Stimulated activated CD4-positive, alpha-beta T cell treated with anti-CD3 and anti-CD28 coated beads, Interleukin-12 subunit alpha, Interleukin-12 subunit beta, amount 100 ng/mL, for 4 hours (primary cell): ENCODE measurements around the gene SLC5A11.
"Not testable (repeated sequence)": the region's sequence is repeated elsewhere in the genome, so short reads cannot be mapped to it uniquely, and the experiment has no call there.

ENCODE experiments used
- DNase-seq: peaks from one replicate; pipeline ENCODE4 v3.0.0-alpha.2; 2020

SLC5A11 gene

GRCh38 chr16:24837969-24838368 lies 7.8 kb upstream of the SLC5A11 start:
- DNase-seq = no peak

GRCh38 chr16:24838554-24839266 lies 7.1 kb upstream of the SLC5A11 start:
- DNase-seq = no peak

- DNase-seq = no peak
Observed at GRCh38 chr16:24839347-24839972, 6.3 kb upstream of the SLC5A11 start.

- no peak for DNase-seq
Observed at GRCh38 chr16:24841291-24841690, 4.5 kb upstream of the SLC5A11 start.

- DNase-seq = no peak
Observed at GRCh38 chr16:24844101-24845030, 1.4 kb upstream of the SLC5A11 start.

- not testable (repeated sequence) for DNase-seq
Observed at GRCh38 chr16:24845031-24845365, 765 bp upstream of the SLC5A11 start.

GRCh38 chr16:24846548-24847357 lies 990 bp downstream of the SLC5A11 start:
- no peak for DNase-seq

- no peak for DNase-seq
Observed at GRCh38 chr16:24847358-24847664, 1.5 kb downstream of the SLC5A11 start.

GRCh38 chr16:24848065-24848464 lies 2.3 kb downstream of the SLC5A11 start:
- DNase-seq = no peak

- DNase-seq = no peak
Observed at GRCh38 chr16:24849641-24850040, 3.9 kb downstream of the SLC5A11 start.

- DNase-seq = no peak
Observed at GRCh38 chr16:24850289-24850938, 4.7 kb downstream of the SLC5A11 start.

- no peak for DNase-seq
Observed at GRCh38 chr16:24851700-24852099, 5.9 kb downstream of the SLC5A11 start.

GRCh38 chr16:24852281-24852721 lies 6.5 kb downstream of the SLC5A11 start:
- no peak for DNase-seq

GRCh38 chr16:24853169-24853824 lies 7.5 kb downstream of the SLC5A11 start:
- no peak for DNase-seq

GRCh38 chr16:24853830-24854229 lies 8.1 kb downstream of the SLC5A11 start:
- DNase-seq = no peak

GRCh38 chr16:24854607-24855171 lies 8.9 kb downstream of the SLC5A11 start:
- no peak for DNase-seq

GRCh38 chr16:24855678-24856077 lies 9.9 kb downstream of the SLC5A11 start:
- no peak for DNase-seq

GRCh38 chr16:24856871-24857270 lies 11.1 kb downstream of the SLC5A11 start:
- not testable (repeated sequence) for DNase-seq

- DNase-seq = peak; percentile 31
Observed at GRCh38 chr16:24858219-24859041, 12.7 kb downstream of the SLC5A11 start.

- no peak for DNase-seq
Observed at GRCh38 chr16:24861461-24861860, 15.7 kb downstream of the SLC5A11 start.
